22Rv1 (cell line): ENCODE data around the gene MX2.

ENCODE experiments used
- ZFX ChIP-seq: fragments of 450-650 bp; IDR thresholded peaks from 2 replicates; pipeline ENCODE4 v1.6.1; 2017; ENCODE audit warnings: antibody characterized with exemption, borderline replicate concordance
- TF ChIP-seq, protein P1 (sequence below): fragments of 450-650 bp; IDR thresholded peaks from 2 replicates; pipeline ENCODE4 v1.5.1; 2017; ENCODE audit warnings: mild to moderate bottlenecking

DNA sequence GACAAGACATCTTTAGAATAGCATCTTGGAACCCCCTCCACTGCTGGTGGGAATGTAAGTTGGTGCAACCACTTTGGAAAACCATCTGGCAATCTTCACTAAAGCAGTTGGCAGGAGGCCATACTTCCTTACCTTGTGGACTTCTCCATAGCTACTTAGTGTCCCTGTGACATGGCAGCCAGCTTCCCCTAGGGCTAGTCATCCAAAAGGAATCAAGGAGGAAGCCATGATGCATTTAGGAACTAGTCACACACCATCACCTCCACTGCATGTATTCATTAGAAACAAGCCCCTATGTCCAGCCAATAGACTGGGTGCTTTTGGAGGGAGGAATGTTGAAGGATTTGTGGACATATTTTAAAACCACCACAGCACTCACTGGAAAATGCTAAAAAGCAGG is 19.9 kb downstream of the MX2 start:
- TF ChIP-seq, protein P1, sequence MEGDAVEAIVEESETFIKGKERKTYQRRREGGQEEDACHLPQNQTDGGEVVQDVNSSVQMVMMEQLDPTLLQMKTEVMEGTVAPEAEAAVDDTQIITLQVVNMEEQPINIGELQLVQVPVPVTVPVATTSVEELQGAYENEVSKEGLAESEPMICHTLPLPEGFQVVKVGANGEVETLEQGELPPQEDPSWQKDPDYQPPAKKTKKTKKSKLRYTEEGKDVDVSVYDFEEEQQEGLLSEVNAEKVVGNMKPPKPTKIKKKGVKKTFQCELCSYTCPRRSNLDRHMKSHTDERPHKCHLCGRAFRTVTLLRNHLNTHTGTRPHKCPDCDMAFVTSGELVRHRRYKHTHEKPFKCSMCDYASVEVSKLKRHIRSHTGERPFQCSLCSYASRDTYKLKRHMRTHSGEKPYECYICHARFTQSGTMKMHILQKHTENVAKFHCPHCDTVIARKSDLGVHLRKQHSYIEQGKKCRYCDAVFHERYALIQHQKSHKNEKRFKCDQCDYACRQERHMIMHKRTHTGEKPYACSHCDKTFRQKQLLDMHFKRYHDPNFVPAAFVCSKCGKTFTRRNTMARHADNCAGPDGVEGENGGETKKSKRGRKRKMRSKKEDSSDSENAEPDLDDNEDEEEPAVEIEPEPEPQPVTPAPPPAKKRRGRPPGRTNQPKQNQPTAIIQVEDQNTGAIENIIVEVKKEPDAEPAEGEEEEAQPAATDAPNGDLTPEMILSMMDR: no peak
- TF ChIP-seq ZFX: no peak
